ENCODE measurements around the gene RDH11.

DNA sequence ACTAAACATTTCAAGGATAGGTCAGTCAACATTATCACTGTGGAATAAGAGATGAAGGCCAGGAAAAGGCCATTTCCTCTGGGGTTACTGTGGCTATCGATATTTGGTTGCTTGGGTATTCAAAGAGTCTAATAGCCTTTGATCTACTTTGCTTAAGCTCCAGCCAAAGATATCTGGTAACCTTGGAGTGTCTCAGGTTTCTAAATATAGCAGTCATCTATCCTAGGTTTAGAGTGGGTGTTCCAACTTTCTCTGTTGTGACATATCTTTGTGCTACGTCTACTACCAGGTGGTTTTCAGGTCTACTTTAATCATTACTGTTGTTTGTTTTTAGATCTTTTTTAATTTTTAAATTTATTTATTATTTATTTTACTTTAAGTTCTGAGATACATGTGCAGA lies 48.5 kb upstream of the RDH11 start:
- TF ChIP-seq CTCF (IDR thresholded peaks at IDR 0.05): no peak
- no peak for TF ChIP-seq POLR2A (IDR thresholded peaks at IDR 0.05)
- TF ChIP-seq EP300 (IDR thresholded peaks at IDR 0.05): no peak
